GM06990 (cell line): ENCODE data around the gene ADCY9.

Experiments
- DNase-seq: peaks from one replicate; pipeline ENCODE4 v3.0.0-alpha.2; 2011; ENCODE audit not compliant: insufficient read length; ENCODE audit errors: extremely low read depth
- H3K27me3 ChIP-seq: replicated peaks from 2 replicates; pipeline ENCODE4 v1.6.0; 2011; ENCODE audit warnings: low read length; ENCODE audit not compliant: control insufficient read depth, insufficient read depth
- H3K36me3 ChIP-seq: 2 replicates; pipeline ENCODE4 v1.5.1; 2011; ENCODE audit warnings: low read length; ENCODE audit not compliant: control insufficient read depth, insufficient read depth
- H3K4me3 ChIP-seq: replicated peaks from 2 replicates; pipeline ENCODE4 v1.5.1; 2011; ENCODE audit warnings: low read depth, mild to moderate bottlenecking, control low read depth, low read length
- TF ChIP-seq, protein P1 (sequence below): IDR thresholded peaks from 2 replicates; pipeline ENCODE4 v1.5.1; 2011; ENCODE audit warnings: low read length, control low read depth, mild to moderate bottlenecking, inconsistent platforms; ENCODE audit not compliant: insufficient read depth, poor library complexity, severe bottlenecking

Gene ADCY9

DNA sequence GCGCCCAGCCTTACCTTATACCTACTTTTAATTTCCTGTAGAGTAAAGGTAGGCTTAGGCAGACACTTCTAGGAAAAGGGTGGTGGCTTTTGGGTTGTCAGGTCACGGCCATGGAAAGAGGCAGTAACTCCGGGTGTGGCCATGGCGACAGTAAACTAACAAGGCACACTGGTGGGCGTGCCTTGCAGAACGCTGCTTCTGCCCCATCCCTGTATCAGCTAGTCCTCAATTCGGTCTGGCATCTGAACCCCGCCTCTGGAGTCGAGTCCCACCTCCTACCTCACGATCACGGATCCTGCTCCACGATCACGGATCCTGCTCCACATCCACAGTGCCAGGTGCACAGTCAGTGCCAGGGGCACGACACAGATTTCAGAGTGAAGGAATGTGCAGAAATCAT is 5.6 kb downstream of the ADCY9 start:
- Histone ChIP-seq H3K4me3 (no peak overlapping the region), H3K36me3 (no peaks in the 10 kb centered on the region), H3K27me3 (no peaks in the 10 kb centered on the region; the same call in 1 of the 2 replicates)
- TF ChIP-seq, protein P1, sequence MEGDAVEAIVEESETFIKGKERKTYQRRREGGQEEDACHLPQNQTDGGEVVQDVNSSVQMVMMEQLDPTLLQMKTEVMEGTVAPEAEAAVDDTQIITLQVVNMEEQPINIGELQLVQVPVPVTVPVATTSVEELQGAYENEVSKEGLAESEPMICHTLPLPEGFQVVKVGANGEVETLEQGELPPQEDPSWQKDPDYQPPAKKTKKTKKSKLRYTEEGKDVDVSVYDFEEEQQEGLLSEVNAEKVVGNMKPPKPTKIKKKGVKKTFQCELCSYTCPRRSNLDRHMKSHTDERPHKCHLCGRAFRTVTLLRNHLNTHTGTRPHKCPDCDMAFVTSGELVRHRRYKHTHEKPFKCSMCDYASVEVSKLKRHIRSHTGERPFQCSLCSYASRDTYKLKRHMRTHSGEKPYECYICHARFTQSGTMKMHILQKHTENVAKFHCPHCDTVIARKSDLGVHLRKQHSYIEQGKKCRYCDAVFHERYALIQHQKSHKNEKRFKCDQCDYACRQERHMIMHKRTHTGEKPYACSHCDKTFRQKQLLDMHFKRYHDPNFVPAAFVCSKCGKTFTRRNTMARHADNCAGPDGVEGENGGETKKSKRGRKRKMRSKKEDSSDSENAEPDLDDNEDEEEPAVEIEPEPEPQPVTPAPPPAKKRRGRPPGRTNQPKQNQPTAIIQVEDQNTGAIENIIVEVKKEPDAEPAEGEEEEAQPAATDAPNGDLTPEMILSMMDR, result no peak
- DNase-seq, result no peak

- H3K27me3 ChIP-seq, result no peaks in the 10 kb centered on the region; the same call in 1 of the 2 replicates
- H3K4me3 ChIP-seq, result no peak overlapping the region
- TF ChIP-seq, protein P1, result no peak
- H3K36me3 ChIP-seq, result no peaks in the 10 kb centered on the region
- DNase-seq, result no peak
Observed at GRCh38 chr16:4110065-4110464, 6.2 kb downstream of the ADCY9 start.

- H3K27me3 ChIP-seq, result no peaks in the 10 kb centered on the region
- no peak for DNase-seq
- H3K4me3 ChIP-seq, result no peak overlapping the region
- TF ChIP-seq, protein P1, result no peak
- H3K36me3 ChIP-seq, result no peaks in the 10 kb centered on the region
Observed at GRCh38 chr16:4109250-4109736, 6.9 kb downstream of the ADCY9 start.

DNA sequence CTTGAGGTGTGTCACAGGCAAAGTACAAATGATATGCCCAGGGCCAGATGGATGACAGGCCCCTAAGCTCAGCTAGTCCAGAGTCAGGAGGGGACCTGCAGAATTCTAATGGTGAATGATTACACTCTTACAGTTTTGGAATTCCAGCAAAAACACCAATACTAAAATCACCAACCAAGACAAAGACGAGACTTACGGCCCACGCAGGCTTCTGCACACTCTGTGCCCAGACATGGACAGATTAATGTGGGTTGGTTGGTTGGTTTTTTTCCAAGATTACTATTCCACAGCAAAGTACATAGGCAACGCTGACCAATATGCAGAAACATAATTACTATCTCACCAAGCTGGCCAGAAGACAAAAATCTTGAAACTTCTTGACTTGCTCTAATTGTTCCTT is 9.7 kb downstream of the ADCY9 start:
- Histone ChIP-seq H3K27me3 (no peaks in the 10 kb centered on the region), H3K36me3 (no peaks in the 10 kb centered on the region), H3K4me3 (no peak overlapping the region)
- TF ChIP-seq, protein P1, result no peak
- DNase-seq, result no peak

DNA sequence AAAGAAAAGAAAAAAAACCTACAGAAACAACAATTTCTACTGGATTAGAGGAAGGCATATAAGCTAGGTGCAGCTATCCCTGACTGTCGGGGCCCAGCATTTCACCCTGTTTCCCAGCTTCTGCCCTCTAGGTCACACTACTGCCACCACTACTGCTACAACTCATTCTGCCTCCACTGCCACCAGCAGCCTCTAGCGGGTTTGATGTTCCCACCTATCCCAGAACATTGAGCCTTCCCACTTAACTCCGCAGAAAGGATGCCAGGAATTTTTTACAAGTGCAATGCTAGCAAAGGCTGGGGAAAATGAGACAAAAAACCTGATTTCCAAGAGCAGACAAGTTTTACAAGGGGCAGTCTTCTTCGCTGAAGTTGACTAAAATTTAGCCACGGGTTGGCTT is 10.4 kb downstream of the ADCY9 start:
- Histone ChIP-seq H3K36me3 (no peaks in the 10 kb centered on the region), H3K4me3 (no peak overlapping the region), H3K27me3 (no peaks in the 10 kb centered on the region)
- DNase-seq, result no peak
- TF ChIP-seq, protein P1, result no peak

- DNase-seq, result no peak
- Histone ChIP-seq H3K36me3 (no peaks in the 10 kb centered on the region), H3K4me3 (no peak overlapping the region), H3K27me3 (no peaks in the 10 kb centered on the region)
- TF ChIP-seq, protein P1, result no peak
Observed at GRCh38 chr16:4103745-4104144, 12.5 kb downstream of the ADCY9 start.
